LNCaP clone FGC (cell line): Measurements from ENCODE around the gene DRGX.

Experiments
- DNase-seq: peaks from one replicate; pipeline ENCODE4 v3.0.0-alpha.2; 2011; ENCODE audit warnings: low read depth
- H3K4me3 ChIP-seq: 2 replicates; pipeline ENCODE4 v1.5.1; 2011; ENCODE audit warnings: mild to moderate bottlenecking, low read depth, low read length, control low read depth
- CTCF ChIP-seq: IDR thresholded peaks from 2 replicates; pipeline ENCODE4 v1.5.1; 2012; ENCODE audit warnings: mild to moderate bottlenecking; ENCODE audit not compliant: control insufficient read depth, insufficient read depth; ENCODE audit errors: extremely low read depth

Gene DRGX

DNA sequence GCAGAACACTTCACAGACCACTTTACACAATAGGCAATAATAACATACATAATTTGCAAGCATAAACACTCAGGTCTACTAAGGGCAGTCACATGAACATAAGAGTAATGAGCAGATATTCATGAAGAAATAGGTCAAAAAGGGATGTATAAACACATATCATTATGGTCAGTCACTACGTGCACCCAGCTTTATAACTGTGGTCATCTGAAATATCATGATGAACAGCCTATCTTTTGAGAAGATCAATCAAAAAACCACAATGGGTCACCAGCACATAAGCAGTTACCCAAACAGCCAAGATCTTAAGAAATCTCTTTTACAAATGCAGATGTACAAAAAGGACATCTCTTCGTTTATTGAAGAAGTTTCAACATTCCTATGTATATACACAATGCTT is 35.5 kb upstream of the DRGX start:
- TF ChIP-seq CTCF, result no peak
- DNase-seq, result no peak
- no peak overlapping the region for H3K4me3 ChIP-seq

GRCh38 chr10:49429458-49429857 is 33.6 kb upstream of the DRGX start:
- H3K4me3 ChIP-seq, result no peak overlapping the region

DNA sequence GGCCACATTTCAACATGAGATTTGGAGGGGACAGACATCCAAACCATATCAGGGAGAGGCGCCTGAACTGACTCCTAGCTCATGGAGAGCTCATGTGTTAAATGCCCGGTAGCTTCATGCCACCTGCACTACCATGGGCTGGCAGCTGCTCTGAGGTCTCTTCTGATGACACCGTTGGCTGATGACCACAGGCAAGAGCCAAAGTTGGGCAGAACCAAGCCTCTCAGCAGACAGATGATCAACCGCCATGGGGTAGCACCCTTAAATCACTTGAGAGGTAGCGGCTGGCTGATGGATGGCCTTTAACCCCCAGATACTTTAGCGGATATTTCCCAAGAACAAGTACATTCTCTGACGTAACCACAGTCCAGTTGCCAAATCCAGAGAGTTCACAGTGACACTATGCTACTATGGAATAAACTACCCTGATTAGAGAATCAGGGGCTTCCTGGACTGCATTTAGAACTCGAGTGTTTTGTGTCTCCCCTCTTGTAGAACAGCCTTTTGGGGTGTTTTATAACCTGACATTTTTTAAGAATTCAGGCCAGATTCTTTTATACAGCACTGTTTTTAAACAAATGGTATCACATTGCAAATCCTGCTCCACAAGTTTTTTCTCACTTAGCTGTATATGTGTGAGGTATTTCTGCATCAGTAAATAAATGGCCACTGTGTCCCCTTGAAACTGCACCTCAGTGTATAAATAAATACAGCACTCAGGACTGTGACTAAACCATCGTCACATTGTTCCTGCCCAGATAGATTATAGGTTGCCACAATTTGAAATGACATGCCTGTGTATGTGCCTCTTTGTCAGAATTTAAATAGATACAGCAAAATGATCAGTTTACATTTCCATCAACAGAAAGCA is 30.8 kb upstream of the DRGX start:
- no peak for TF ChIP-seq CTCF
- H3K4me3 ChIP-seq, result no peak overlapping the region
- DNase-seq, result no peak

More at GRCh38 chr10:49429458-49429857, 33.6 kb upstream of the DRGX start:
- TF ChIP-seq CTCF, result no peak
- DNase-seq, result no peak

DNA sequence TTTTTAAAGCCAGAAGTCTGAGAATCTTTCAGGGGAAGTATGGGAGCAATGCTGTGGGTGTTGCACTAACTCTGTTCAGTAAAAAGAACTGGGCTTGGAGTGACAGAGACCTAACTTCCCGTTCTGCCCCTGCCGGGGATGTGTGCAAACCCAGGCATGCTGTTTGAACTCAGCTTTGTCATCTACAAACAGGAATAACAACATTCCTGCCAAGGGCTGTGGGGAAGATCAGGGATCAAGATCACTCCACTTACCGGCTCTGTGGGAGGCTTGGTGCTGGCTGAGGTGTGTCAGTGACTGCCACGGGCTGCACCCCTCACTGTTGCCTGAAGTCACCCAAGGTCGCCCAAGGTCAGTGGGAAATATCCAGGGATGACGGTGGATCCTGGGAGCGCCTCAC is 23.1 kb upstream of the DRGX start:
- TF ChIP-seq CTCF, result no peak
- peak; percentile 87 for DNase-seq
- no peak overlapping the region for H3K4me3 ChIP-seq

- no peak for DNase-seq
- H3K4me3 ChIP-seq, result no peak overlapping the region
- TF ChIP-seq CTCF, result 0 out of 2 replicates have a peak, but pooled peaks have one; percentile 13
Measured at GRCh38 chr10:49418328-49418727, 22.4 kb upstream of the DRGX start.

- no peak for TF ChIP-seq CTCF
- no peak for DNase-seq
- H3K4me3 ChIP-seq, result no peak overlapping the region
Measured at GRCh38 chr10:49418053-49418326, 22.1 kb upstream of the DRGX start.
